GM12878 (cell line): Measurements from ENCODE around the gene RBKS. TPM values are rescaled to one million over a fixed set of nuclear protein-coding genes. Genes with fewer than 3 reads are reported as not detected.

Experiments
- ATAC-seq: fragments of 200-7000 bp; cut with Tn5 transposase; 3 replicates; pipeline ENCODE4 v1.9.1; 2020; ENCODE audit warnings: mild to moderate bottlenecking, moderate library complexity
- BruUV-seq: library from RNA; stranded (reverse); fragments of 400-500 nt; replicated peaks from 2 replicates; lab custom pipeline; 2021; lab: Mats Ljungman, UMichigan
- CTCF ChIA-PET: fragments of 300-600 bp; sonication (Branson Sonifier 250); formaldehyde crosslinking; extraction: SDS; loops from one replicate; lab custom pipeline; 2021; ENCODE audit warnings: inconsistent platforms; lab: Yijun Ruan, JAX
- POLR2A ChIA-PET: fragments of 350-600 bp; formaldehyde crosslinking; extraction: SDS; loops from one replicate; lab custom pipeline; 2021; ENCODE audit warnings: inconsistent platforms; lab: Charles Lee
- RAD21 ChIA-PET: fragments of 300-600 bp; sonication (Branson Sonifier 250); formaldehyde crosslinking; loops from one replicate; lab custom pipeline; 2023; ENCODE audit warnings: antibody characterized with exemption; ENCODE audit not compliant: unreplicated experiment; lab: Charles Lee
- SMC1A ChIA-PET: fragments of 300-600 bp; sonication (Branson Sonifier 250); formaldehyde crosslinking; loops from one replicate; lab custom pipeline; 2023; ENCODE audit not compliant: unreplicated experiment, uncharacterized antibody; lab: Charles Lee
- DNase-seq: peaks from one replicate; pipeline ENCODE4 v3.0.0-alpha.2; 2011; ENCODE audit warnings: low read depth, low spot score
- FAIRE-seq: peaks from 3 replicates; lab custom pipeline; 2011; peaks lifted over from hg19 to GRCh38; lab: Jason Lieb, UNC
- H2AFZ ChIP-seq: 2 replicates; pipeline ENCODE4 v1.6.0; 2011; ENCODE audit warnings: low read depth, low read length, control low read depth; ENCODE audit not compliant: control insufficient read depth
- H3K27ac ChIP-seq: 2 replicates; pipeline ENCODE4 v1.5.1; 2011; ENCODE audit warnings: control low read depth; ENCODE audit not compliant: control insufficient read depth, insufficient read depth
- H3K27me3 ChIP-seq, 2 experiments: replicated peaks in 1 of 2; 2 replicates each; pipeline versions ENCODE4 v1.6.0 to v1.6.1; 2011; ENCODE audit warnings: low read length in 1 of 2; ENCODE audit not compliant: control insufficient read depth in 2 of 2, insufficient read depth in 2 of 2
- H3K36me3 ChIP-seq, 2 experiments: 2 replicates each; pipeline ENCODE4 v1.5.1; 2011; ENCODE audit warnings: low read length in 1 of 2; ENCODE audit not compliant: control insufficient read depth in 2 of 2, insufficient read depth in 2 of 2
- H3K4me1 ChIP-seq: 2 replicates; pipeline ENCODE4 v1.6.1; 2011; ENCODE audit warnings: mild to moderate bottlenecking, low read length, moderate library complexity, mixed read lengths; ENCODE audit not compliant: control insufficient read depth, insufficient read depth
- H3K4me2 ChIP-seq: 2 replicates; pipeline ENCODE4 v1.6.0; 2011; ENCODE audit warnings: control low read depth; ENCODE audit not compliant: control insufficient read depth, insufficient read depth
- H3K4me3 ChIP-seq: fragments of 200-600 bp; sonication (generic); 2 replicates; pipeline ENCODE4 v1.5.1; 2016
- H3K79me2 ChIP-seq: 2 replicates; pipeline ENCODE4 v1.6.0; 2011; ENCODE audit warnings: low read length; ENCODE audit not compliant: control insufficient read depth, insufficient read depth
- H3K9ac ChIP-seq: 2 replicates; pipeline ENCODE4 v1.8.0; 2011; ENCODE audit warnings: low read length, control low read depth, mixed read lengths; ENCODE audit not compliant: control insufficient read depth, insufficient read depth
- H3K9me3 ChIP-seq: replicated peaks from 3 replicates; pipeline ENCODE4 v1.5.1; 2011; ENCODE audit warnings: mild to moderate bottlenecking, low read length; ENCODE audit not compliant: control insufficient read depth, insufficient read depth
- H4K20me1 ChIP-seq: 2 replicates; pipeline ENCODE4 v1.6.0; 2011; ENCODE audit not compliant: control insufficient read depth, insufficient read depth
- ATF7 ChIP-seq: fragments of 450-650 bp; IDR thresholded peaks from 2 replicates; pipeline ENCODE4 v1.6.1; 2016; ENCODE audit warnings: low read depth, mild to moderate bottlenecking
- BMI1 ChIP-seq: fragments of 450-650 bp; IDR thresholded peaks from 2 replicates; pipeline ENCODE4 v1.6.1; 2016; ENCODE audit warnings: mild to moderate bottlenecking, moderate library complexity, borderline replicate concordance
- CHD1 ChIP-seq: IDR thresholded peaks from 2 replicates; pipeline ENCODE4 v1.6.1; 2012; ENCODE audit warnings: low read depth, low read length, improper control_type of control experiment
- ESRRA ChIP-seq: IDR thresholded peaks from 2 replicates; pipeline ENCODE4 v1.6.1; 2012; ENCODE audit warnings: mild to moderate bottlenecking, low read length, improper control_type of control experiment
- ETV6 ChIP-seq, 2 experiments: fragments of 450-650 bp in 1 of 2; IDR thresholded peaks in 1 of 2; conservative IDR thresholded peaks in 1 of 2; 2 replicates each; pipeline ENCODE4 v1.6.1; 2014; ENCODE audit warnings: antibody characterized with exemption in 1 of 2, borderline replicate concordance in 1 of 2, low read depth in 1 of 2, mild to moderate bottlenecking in 1 of 2, moderate library complexity in 1 of 2
- IKZF2 ChIP-seq, 2 experiments: fragments of 450-650 bp; IDR thresholded peaks; 2 replicates each; pipeline ENCODE4 v1.6.1; 2017; ENCODE audit warnings: mild to moderate bottlenecking in 2 of 2, moderate library complexity in 2 of 2
- MEF2A ChIP-seq: IDR thresholded peaks from 2 replicates; pipeline ENCODE4 v1.6.1; 2011; ENCODE audit warnings: low read depth, mild to moderate bottlenecking, low read length, moderate library complexity; ENCODE audit not compliant: insufficient read depth
- RAD21 ChIP-seq: IDR thresholded peaks from 2 replicates; pipeline ENCODE4 v1.6.1; 2011; ENCODE audit warnings: mild to moderate bottlenecking, low read depth, low read length, moderate library complexity; ENCODE audit not compliant: insufficient read depth
- RFX5 ChIP-seq: IDR thresholded peaks from 2 replicates; pipeline ENCODE4 v1.6.1; 2011; ENCODE audit warnings: low read depth, low read length, improper control_type of control experiment
- SMARCA5 ChIP-seq: fragments of 450-650 bp; IDR thresholded peaks from 2 replicates; pipeline ENCODE4 v1.6.1; 2017; ENCODE audit warnings: mild to moderate bottlenecking
- ZZZ3 ChIP-seq: IDR thresholded peaks from 2 replicates; pipeline ENCODE4 v1.6.1; 2011; ENCODE audit warnings: low read depth; ENCODE audit not compliant: control insufficient read depth, insufficient read length
- whole genome bisulfite sequencing: methylation state at CpG from one replicate; pipeline ENCODE4 v1.1.6; 2016; ENCODE audit warnings: low lambda C conversion rate; ENCODE audit not compliant: insufficient replicate concordance, insufficient coverage; ENCODE audit errors: missing lambda C conversion rate; 5-methylcytosine and 5-hydroxymethylcytosine counted together
- in situ Hi-C: fragments of 300-500 bp; cut with MboI; formaldehyde crosslinking; loops from 9 replicates; pipeline ENCODE4 v1.14.3; 2018; ENCODE audit warnings: mixed read lengths
- intact Hi-C: fragments of 100-400 bp; cut with micrococcal nuclease; formaldehyde crosslinking; loops from one replicate; pipeline ENCODE4 v1.14.2; 2022; ENCODE audit not compliant: unreplicated experiment
- polyA plus RNA-seq, 11 experiments: library from polyadenylated mRNA; depleted of rRNA in 4 of 11; unstranded in 6 of 11; stranded (reverse) in 5 of 11; fragments of >200 nt; fragmentation: Nextera tagmentation in 4 of 11; fragmentation: Illumina TruSeq in 1 of 11; extraction: Ambion mirVana in 4 of 11; extraction: Trizol in 1 of 11; gene quantifications; 1 replicate in 1 of 11; 2 replicates in 10 of 11; pipeline versions ENCODE4 v1.2.1 to v1.2.3, GENCODE V29; 2011 to 2016; ENCODE audit warnings: inconsistent platforms in 2 of 11, missing spikeins in 2 of 11, low read depth in 1 of 11
- total RNA-seq, 4 experiments: library from RNA; depleted of rRNA in 3 of 4; stranded (reverse); fragments of >200 nt in 3 of 4; fragmentation: Illumina TruSeq in 1 of 4; extraction: Trizol in 1 of 4; gene quantifications; 2 replicates each; pipeline versions ENCODE4 v1.2.1 to v1.2.3, GENCODE V29; 2013 to 2021
- TF ChIP-seq, protein P1 (sequence below): IDR thresholded peaks from 2 replicates; pipeline ENCODE4 v1.6.1; 2011; ENCODE audit warnings: low read depth, low read length, improper control_type of control experiment, borderline replicate concordance
- TF ChIP-seq, protein P2 (sequence below): fragments of 450-650 bp; formaldehyde crosslinking; IDR thresholded peaks from 2 replicates; pipeline ENCODE4 v1.5.0; 2022; ENCODE audit warnings: mild to moderate bottlenecking, missing genetic modification characterization
- TF ChIP-seq, protein P3 (sequence below): fragments of 450-650 bp; IDR thresholded peaks from 2 replicates; pipeline ENCODE4 v1.6.1; 2017; ENCODE audit warnings: antibody characterized with exemption, mild to moderate bottlenecking, moderate library complexity

The RBKS gene
- total and polyA plus RNA-seq, 10 of the 15 experiments (the other 5 are each of a cell fraction or from before 2014, with no cell fraction given) = 0.39 to 1.8 (median 1.0) TPM

DNA sequence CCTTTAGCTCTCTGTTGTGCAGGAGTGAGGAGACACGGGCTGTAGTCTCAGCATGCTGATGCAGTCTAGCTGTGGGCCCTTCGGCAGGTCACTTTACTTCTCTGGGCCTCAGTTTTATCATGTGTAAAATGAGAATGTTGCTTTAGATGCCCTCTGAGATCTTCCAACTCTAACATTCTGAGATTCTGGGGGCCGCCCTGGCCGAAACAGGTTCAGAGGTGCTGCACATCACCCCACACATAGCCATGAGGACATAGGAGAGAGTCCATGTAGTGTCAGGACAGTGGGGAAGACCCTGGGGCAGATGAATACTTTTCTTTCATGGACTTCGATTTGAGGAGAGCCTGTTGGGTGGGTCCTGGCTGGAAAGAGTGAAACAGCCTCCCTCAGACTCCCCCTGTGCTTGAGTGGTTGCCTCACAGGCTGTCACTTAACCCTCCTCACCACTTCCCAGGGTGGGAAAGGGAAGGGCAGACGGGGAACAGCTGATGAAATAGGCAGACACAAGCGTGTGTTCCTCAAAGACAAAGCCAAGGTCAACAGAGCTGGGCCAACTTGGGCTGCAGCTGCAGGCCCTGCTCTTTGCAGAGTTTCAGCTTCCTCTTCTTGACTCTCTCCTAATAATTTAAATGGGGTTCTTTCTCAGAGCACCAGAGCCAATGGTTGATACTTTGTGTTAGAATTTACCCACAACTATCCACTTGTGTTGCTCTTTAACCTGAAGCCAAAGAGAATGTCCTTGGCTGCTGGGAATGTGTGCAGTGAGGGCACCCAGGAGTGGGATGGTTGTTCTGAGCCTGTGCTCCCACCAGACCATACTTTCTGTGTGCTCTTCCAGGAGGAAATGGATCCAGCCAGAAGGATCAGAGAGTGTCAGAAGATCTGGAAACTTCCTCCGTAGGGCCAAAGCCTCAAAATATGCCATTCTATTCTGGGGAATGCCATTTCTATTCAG, 133.4 kb downstream of the RBKS start (continued):
- TF ChIP-seq ZZZ3 (no peak), ESRRA (no peak)

DNA sequence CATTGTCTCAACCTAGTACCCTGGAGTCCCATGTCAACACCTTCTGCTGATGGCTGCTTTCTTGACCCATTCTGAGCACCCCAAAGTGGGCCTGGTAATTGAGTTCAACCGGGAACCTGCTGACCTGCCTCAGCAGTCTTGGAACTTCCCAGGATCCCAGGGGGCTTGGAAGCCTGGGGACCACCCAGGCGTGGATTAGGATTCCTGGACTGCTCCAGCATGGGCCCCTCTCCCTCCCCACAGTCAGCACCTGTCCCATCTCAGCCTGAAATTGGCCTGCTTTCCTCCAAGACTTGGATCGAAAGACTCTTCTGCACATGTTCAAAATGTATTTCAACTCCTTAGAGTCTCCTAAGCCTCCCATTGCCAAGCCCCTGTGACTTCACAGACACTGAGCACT, 134.1 kb downstream of the RBKS start:
- H3K4me1 ChIP-seq = no peaks in the 10 kb centered on the region
- BruUV-seq = no TSS peak
- H3K79me2 ChIP-seq = no peaks in the 10 kb centered on the region
- H3K4me3 ChIP-seq = no peak overlapping the region
- FAIRE-seq (no peak), DNase-seq (no peak), ATAC-seq (no peak)
- POLR2A ChIA-PET = no interaction called here
- no peak overlapping the region for H3K4me2 ChIP-seq
- H3K27ac ChIP-seq = no peak overlapping the region
- SMC1A ChIA-PET = interaction anchor here (1.5 kb wide), 1 partner anchor 11 kb away, joined by 6 read pairs; no protein-coding TSS in a partner anchor
- 23% methylated on average over 3 of the region's 3 CpGs for WGBS
- CTCF ChIA-PET = no interaction called here
- H4K20me1 ChIP-seq = no peaks in the 10 kb centered on the region
- H3K36me3 ChIP-seq = no peaks in the 10 kb centered on the region
- RAD21 ChIA-PET = no interaction called here
- intact Hi-C loops = no loop called here
- H3K9me3 ChIP-seq = no peaks in the 10 kb centered on the region
- no peak overlapping the region for H3K9ac ChIP-seq
- H3K27me3 ChIP-seq = no peaks in the 10 kb centered on the region; a peak in 1 of 4 replicates
- in situ Hi-C loops = no loop called here
- no peak overlapping the region for H2AFZ ChIP-seq
- TF ChIP-seq ZZZ3 (no peak), CHD1 (no peak), BMI1 (no peak), ATF7 (no peak), RAD21 (no peak), SMARCA5 (no peak), ESRRA (no peak), RFX5 (no peak), IKZF2 (IDR thresholded peaks at IDR 0.05) (no peak), ETV6 (conservative IDR thresholded peaks at IDR 0.05 in 1 of 2, IDR thresholded peaks at IDR 0.05 in 1 of 2; ENCODE audit: borderline replicate concordance in 1 of 2, low read depth in 1 of 2) (no peak), MEF2A (no peak)
- TF ChIP-seq, protein P1, sequence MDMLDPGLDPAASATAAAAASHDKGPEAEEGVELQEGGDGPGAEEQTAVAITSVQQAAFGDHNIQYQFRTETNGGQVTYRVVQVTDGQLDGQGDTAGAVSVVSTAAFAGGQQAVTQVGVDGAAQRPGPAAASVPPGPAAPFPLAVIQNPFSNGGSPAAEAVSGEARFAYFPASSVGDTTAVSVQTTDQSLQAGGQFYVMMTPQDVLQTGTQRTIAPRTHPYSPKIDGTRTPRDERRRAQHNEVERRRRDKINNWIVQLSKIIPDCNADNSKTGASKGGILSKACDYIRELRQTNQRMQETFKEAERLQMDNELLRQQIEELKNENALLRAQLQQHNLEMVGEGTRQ = no peak
- TF ChIP-seq, protein P2, sequence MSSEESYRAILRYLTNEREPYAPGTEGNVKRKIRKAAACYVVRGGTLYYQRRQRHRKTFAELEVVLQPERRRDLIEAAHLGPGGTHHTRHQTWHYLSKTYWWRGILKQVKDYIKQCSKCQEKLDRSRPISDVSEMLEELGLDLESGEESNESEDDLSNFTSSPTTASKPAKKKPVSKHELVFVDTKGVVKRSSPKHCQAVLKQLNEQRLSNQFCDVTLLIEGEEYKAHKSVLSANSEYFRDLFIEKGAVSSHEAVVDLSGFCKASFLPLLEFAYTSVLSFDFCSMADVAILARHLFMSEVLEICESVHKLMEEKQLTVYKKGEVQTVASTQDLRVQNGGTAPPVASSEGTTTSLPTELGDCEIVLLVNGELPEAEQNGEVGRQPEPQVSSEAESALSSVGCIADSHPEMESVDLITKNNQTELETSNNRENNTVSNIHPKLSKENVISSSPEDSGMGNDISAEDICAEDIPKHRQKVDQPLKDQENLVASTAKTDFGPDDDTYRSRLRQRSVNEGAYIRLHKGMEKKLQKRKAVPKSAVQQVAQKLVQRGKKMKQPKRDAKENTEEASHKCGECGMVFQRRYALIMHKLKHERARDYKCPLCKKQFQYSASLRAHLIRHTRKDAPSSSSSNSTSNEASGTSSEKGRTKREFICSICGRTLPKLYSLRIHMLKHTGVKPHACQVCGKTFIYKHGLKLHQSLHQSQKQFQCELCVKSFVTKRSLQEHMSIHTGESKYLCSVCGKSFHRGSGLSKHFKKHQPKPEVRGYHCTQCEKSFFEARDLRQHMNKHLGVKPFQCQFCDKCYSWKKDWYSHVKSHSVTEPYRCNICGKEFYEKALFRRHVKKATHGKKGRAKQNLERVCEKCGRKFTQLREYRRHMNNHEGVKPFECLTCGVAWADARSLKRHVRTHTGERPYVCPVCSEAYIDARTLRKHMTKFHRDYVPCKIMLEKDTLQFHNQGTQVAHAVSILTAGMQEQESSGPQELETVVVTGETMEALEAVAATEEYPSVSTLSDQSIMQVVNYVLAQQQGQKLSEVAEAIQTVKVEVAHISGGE (CRISPR knock-in tag) = no peak
- TF ChIP-seq, protein P3, sequence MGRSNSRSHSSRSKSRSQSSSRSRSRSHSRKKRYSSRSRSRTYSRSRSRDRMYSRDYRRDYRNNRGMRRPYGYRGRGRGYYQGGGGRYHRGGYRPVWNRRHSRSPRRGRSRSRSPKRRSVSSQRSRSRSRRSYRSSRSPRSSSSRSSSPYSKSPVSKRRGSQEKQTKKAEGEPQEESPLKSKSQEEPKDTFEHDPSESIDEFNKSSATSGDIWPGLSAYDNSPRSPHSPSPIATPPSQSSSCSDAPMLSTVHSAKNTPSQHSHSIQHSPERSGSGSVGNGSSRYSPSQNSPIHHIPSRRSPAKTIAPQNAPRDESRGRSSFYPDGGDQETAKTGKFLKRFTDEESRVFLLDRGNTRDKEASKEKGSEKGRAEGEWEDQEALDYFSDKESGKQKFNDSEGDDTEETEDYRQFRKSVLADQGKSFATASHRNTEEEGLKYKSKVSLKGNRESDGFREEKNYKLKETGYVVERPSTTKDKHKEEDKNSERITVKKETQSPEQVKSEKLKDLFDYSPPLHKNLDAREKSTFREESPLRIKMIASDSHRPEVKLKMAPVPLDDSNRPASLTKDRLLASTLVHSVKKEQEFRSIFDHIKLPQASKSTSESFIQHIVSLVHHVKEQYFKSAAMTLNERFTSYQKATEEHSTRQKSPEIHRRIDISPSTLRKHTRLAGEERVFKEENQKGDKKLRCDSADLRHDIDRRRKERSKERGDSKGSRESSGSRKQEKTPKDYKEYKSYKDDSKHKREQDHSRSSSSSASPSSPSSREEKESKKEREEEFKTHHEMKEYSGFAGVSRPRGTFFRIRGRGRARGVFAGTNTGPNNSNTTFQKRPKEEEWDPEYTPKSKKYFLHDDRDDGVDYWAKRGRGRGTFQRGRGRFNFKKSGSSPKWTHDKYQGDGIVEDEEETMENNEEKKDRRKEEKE = no peak
